B cell (primary cell): ENCODE measurements around the gene TDRD9. TPM values are rescaled to one million over a fixed set of nuclear protein-coding genes. Genes with fewer than 3 reads are reported as not detected.

Experiments
- ATAC-seq: fragments of 200-7000 bp; cut with Tn5 transposase; one replicate; pipeline ENCODE4 v1.10.0; 2021; ENCODE audit warnings: low read depth, mild to moderate bottlenecking, moderate number of reproducible peaks, moderate library complexity
- CTCF ChIA-PET: fragments of 350-600 bp; sonication (Branson Sonifier 250); formaldehyde crosslinking; loops from one replicate; lab custom pipeline; 2021; ENCODE audit warnings: antibody characterized with exemption, inconsistent platforms; lab: Charles Lee
- POLR2A ChIA-PET: fragments of 350-600 bp; sonication (Branson Sonifier 250); formaldehyde crosslinking; loops from one replicate; lab custom pipeline; 2021; ENCODE audit warnings: antibody characterized with exemption; lab: Charles Lee
- DNase-seq: peaks from one replicate; pipeline ENCODE4 v3.0.0; 2013
- H2AFZ ChIP-seq: 2 replicates; pipeline ENCODE4 v1.6.1; 2012; ENCODE audit warnings: mild to moderate bottlenecking, low read depth, low read length; ENCODE audit not compliant: insufficient read depth, poor library complexity, severe bottlenecking
- H3K27ac ChIP-seq, 2 donors: 1 replicate in 1 of 2; 2 replicates in 1 of 2; pipeline ENCODE4 v1.5.1; 2012 to 2013; ENCODE audit warnings: low read length in 2 of 2, mild to moderate bottlenecking in 2 of 2, moderate library complexity in 1 of 2
- H3K27me3 ChIP-seq, 4 experiments: fragments of 200-600 bp in 1 of 4; sonication (generic) in 1 of 4; replicated peaks in 1 of 4; 1 replicate in 2 of 4; 2 replicates in 2 of 4; pipeline versions ENCODE4 v1.6.1 to v1.7.0; 2013 to 2016; ENCODE audit warnings: low read length in 3 of 4, mild to moderate bottlenecking in 2 of 4, mixed read lengths in 1 of 4, moderate library complexity in 1 of 4; ENCODE audit not compliant: insufficient read depth in 4 of 4, control insufficient read depth in 3 of 4; ENCODE audit errors: control extremely low read depth in 1 of 4
- H3K36me3 ChIP-seq, 2 experiments: replicated peaks in 1 of 2; 1 replicate in 1 of 2; 2 replicates in 1 of 2; pipeline versions ENCODE4 v1.6.1 to v1.7.1; 2013; ENCODE audit warnings: low read length in 1 of 2; ENCODE audit not compliant: insufficient read depth in 2 of 2, control insufficient read depth in 1 of 2; ENCODE audit errors: control extremely low read depth in 1 of 2, extremely low read depth in 1 of 2
- H3K4me1 ChIP-seq, 2 donors: fragments of 200-600 bp in 1 of 2; sonication (generic) in 1 of 2; 1 replicate in 1 of 2; 2 replicates in 1 of 2; pipeline versions ENCODE4 v1.5.1 to v1.6.1; 2013 to 2017; ENCODE audit warnings: low read length in 2 of 2; ENCODE audit not compliant: control insufficient read depth in 2 of 2, insufficient read depth in 2 of 2
- H3K4me2 ChIP-seq: replicated peaks from 2 replicates; pipeline ENCODE3; 2012; ENCODE audit warnings: mild to moderate bottlenecking, low read depth, low read length; ENCODE audit not compliant: poor library complexity, severe bottlenecking
- H3K4me3 ChIP-seq, 5 experiments: fragments of 200-600 bp in 1 of 5; sonication (generic) in 1 of 5; 1 replicate in 3 of 5; 2 replicates in 2 of 5; pipeline versions ENCODE4 v1.5.1 to v1.7.0; 2011 to 2016; ENCODE audit warnings: low read length in 4 of 5, mild to moderate bottlenecking in 4 of 5, low read depth in 2 of 5, control low read depth in 1 of 5, moderate library complexity in 1 of 5; ENCODE audit not compliant: insufficient read depth in 1 of 5; ENCODE audit errors: control extremely low read depth in 1 of 5, extremely low read depth in 1 of 5
- H3K79me2 ChIP-seq: fragments of 200-600 bp; sonication (generic); one replicate; pipeline ENCODE4 v1.6.0; 2016; ENCODE audit warnings: low read length; ENCODE audit not compliant: control insufficient read depth, insufficient read depth
- H3K9ac ChIP-seq: fragments of 200-600 bp; sonication (generic); 2 replicates; pipeline ENCODE4 v1.6.1; 2017; ENCODE audit warnings: mild to moderate bottlenecking, low read length, moderate library complexity
- H3K9me3 ChIP-seq, 3 donors: one replicate each; pipeline versions ENCODE4 v1.6.1 to v1.7.1; 2013; ENCODE audit warnings: low read length in 2 of 3; ENCODE audit not compliant: control insufficient read depth in 2 of 3, insufficient read depth in 1 of 3; ENCODE audit errors: control extremely low read depth in 1 of 3
- H4K20me1 ChIP-seq: 2 replicates; pipeline ENCODE4 v1.6.0; 2012; ENCODE audit warnings: mild to moderate bottlenecking, low read length; ENCODE audit not compliant: insufficient read depth, control insufficient read depth, poor library complexity, severe bottlenecking
- H3K27ac Mint-ChIP-seq: one replicate; pipeline ENCODE4 v1.8.0; 2021; ENCODE audit warnings: mixed read lengths
- H3K27me3 Mint-ChIP-seq: one replicate; pipeline ENCODE4 v1.8.0; 2021; ENCODE audit warnings: mixed read lengths
- H3K4me1 Mint-ChIP-seq: one replicate; pipeline ENCODE4 v1.8.0; 2021; ENCODE audit warnings: mixed read lengths
- H3K4me3 Mint-ChIP-seq: one replicate; pipeline ENCODE4 v1.8.0; 2021; ENCODE audit warnings: mixed read lengths
- H3K9me3 Mint-ChIP-seq: one replicate; pipeline ENCODE4 v1.8.0; 2022; ENCODE audit warnings: mixed read lengths; ENCODE audit not compliant: insufficient read depth
- CTCF ChIP-seq: fragments of 200-600 bp; IDR thresholded peaks from one replicate; pipeline ENCODE4 v1.8.0; 2022; ENCODE audit warnings: antibody characterized with exemption, mild to moderate bottlenecking
- EZH2 ChIP-seq: IDR thresholded peaks from 2 replicates; pipeline ENCODE4 v1.6.1; 2012; ENCODE audit warnings: borderline replicate concordance, low read depth, mild to moderate bottlenecking, moderate library complexity, low read length; ENCODE audit not compliant: insufficient read depth, poor library complexity, severe bottlenecking
- WGBS: methylation state at CpG from one replicate; pipeline ENCODE4 v1.1.5; 2013; ENCODE audit warnings: missing lambda C conversion rate; ENCODE audit not compliant: insufficient coverage; 5-methylcytosine and 5-hydroxymethylcytosine counted together
- intact Hi-C: fragments of 100-400 bp; cut with micrococcal nuclease; formaldehyde crosslinking; loops from one replicate; pipeline ENCODE4 v1.10.0; 2022
- polyA plus RNA-seq: library from polyadenylated mRNA; depleted of rRNA; stranded (reverse); fragments of >200 nt; gene quantifications from 2 replicates; pipeline ENCODE4 v1.2.3, GENCODE V29; 2012
- total RNA-seq, 2 donors: library from RNA; stranded (reverse); fragments of 120-200 nt in 1 of 2; gene quantifications; 1 replicate in 1 of 2; 2 replicates in 1 of 2; pipeline versions ENCODE4 v1.2.3 to v1.2.4, GENCODE V29; 2013 to 2022

The TDRD9 gene
- total and polyA plus RNA-seq, 2 donors (not counting 1 experiment from before 2014, with no cell fraction given) = 1.1 to 2.4 TPM

DNA sequence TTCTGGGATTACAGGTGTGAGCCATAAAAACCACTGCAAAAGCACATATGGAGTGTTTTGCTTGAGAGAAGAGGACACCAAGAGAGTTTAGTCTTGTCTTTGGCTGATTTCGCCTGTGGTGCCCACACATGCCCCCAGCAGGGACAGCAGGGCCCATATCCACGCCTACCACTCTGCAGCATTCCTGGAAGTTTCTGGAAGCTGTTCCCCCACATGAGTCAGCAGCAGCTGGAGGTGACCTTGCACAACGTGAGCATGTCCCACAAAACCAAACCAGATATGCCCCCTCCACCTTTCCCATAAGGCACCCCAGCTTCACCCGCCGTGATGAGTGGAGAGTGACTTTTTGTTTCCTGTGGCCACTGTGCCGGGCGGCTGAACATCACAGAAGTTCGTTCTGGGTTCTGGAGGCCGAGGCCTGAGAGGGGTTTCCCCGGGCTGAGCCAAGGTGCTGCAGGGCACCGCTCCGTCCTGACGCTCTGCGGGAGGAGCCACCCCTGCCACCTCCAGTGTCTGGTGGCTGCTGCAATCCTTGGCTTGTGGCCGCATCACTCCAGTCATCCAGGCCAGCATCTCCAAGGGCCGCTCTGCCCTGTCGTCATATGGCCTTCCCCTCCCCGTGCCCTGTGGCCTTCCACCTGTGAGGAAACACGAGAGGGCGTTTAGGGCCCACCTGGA, 162.0 kb downstream of the TDRD9 start:
- peaks cover 5% of the 10 kb centered on the region for H3K27me3 Mint-ChIP-seq
- Histone ChIP-seq H3K79me2 (no peaks in the 10 kb centered on the region), H3K9me3 (peaks cover 0 to 7% (median 0%) of the 10 kb centered on the region in 3 donors), H4K20me1 (no peaks in the 10 kb centered on the region), H3K27me3 (peaks cover 0 to 28% (median 3%) of the 10 kb centered on the region in 4 experiments), H3K4me1 (peaks cover 2 to 6% of the 10 kb centered on the region in 2 donors), H3K27ac (no peak overlapping the region), H3K36me3 (no peaks in the 10 kb centered on the region), H3K4me3 (no peak overlapping the region), H2AFZ (no peak overlapping the region), H3K4me2 (no peak overlapping the region), H3K9ac (no peak overlapping the region)
- TF ChIP-seq CTCF (no peak), EZH2 (no peak)
- WGBS = 94% methylated on average over 17 of the region's 20 CpGs
- no peak for DNase-seq
- peaks cover 5% of the 10 kb centered on the region for H3K4me1 Mint-ChIP-seq
- ChIA-PET CTCF (no interaction called here), POLR2A (no interaction called here)
- intact Hi-C loops = no loop called here
- no peak overlapping the region for H3K27ac Mint-ChIP-seq
- no peak for ATAC-seq
- H3K4me3 Mint-ChIP-seq = no peak overlapping the region
- H3K9me3 Mint-ChIP-seq = no peaks in the 10 kb centered on the region
